ENCODE data around the gene ZSCAN1.

Gene ZSCAN1

GRCh38 chr19:58038688-58039204, 4.9 kb downstream of the ZSCAN1 start:
- H3K36me3 ChIP-seq: peaks cover 0 to 3% (median 0%) of the 10 kb centered on the region in 3 donors
- H3K27ac ChIP-seq: no peak overlapping the region
- H3K4me1 ChIP-seq: peaks cover 0 to 7% (median 0%) of the 10 kb centered on the region in 4 donors
- DNase-seq: no peak
- TF ChIP-seq CTCF (IDR thresholded peaks at IDR 0.05): no peak
- peaks cover 0 to 97% (median 86%) of the 10 kb centered on the region in 3 donors for H3K9me3 ChIP-seq
- intact Hi-C loops (cut with DNase I; ENCODE audit: low total_unique reads): no loop called here
- H3K27me3 ChIP-seq: peaks cover 0 to 42% of the 10 kb centered on the region in 2 donors
- H3K4me3 ChIP-seq: no peak overlapping the region

DNA sequence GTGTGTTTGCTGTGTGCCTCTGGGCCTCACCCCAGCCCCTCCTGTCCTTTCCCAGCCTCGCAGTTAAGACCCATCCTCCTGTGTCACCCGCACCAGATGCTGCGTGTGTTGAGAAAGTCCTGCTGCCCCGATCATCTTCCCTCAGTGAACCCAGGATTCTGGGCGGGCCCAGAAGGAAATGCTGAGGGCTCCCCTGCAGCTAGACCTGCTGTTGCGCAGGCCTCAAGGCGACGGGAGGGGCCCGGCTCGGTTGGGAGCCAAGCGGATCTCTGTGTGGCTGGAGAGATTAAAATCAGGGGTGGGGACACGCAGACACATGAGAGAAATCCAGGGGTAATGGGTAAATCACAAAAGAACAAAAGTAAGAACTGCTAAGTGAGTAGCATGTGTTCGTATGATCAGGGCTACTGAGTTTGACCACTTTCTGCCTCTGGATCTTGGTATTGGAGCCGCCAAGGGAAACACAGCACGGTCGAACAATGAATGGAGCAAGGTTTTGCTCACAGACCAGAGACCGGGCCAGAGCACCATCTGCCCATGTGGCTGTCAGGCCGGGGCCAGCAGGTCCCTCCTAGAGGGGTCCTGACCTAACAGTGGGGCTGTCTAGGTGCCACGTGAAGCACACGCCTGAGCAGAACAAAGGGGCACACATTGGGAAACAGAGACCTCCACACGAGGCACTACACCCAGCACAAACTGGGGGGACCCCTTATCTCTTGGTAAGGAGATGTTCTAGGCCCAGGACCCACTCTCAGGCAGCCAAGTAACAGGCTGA, 7.1 kb downstream of the ZSCAN1 start:
- Histone ChIP-seq H3K27ac (no peak overlapping the region), H3K4me1 (no peaks in the 10 kb centered on the region), H3K9me3 (peaks cover 0 to 97% (median 89%) of the 10 kb centered on the region in 3 donors), H3K36me3 (peaks cover 0 to 4% (median 0%) of the 10 kb centered on the region in 3 donors), H3K27me3 (peaks cover 0 to 24% of the 10 kb centered on the region in 2 donors), H3K4me3 (no peak overlapping the region)
- intact Hi-C loops (cut with DNase I; ENCODE audit: low total_unique reads): no loop called here
- TF ChIP-seq CTCF (IDR thresholded peaks at IDR 0.05): no peak
- DNase-seq: no peak

- DNase-seq: no peak
- Histone ChIP-seq H3K9me3 (peaks cover 0 to 95% (median 95%) of the 10 kb centered on the region in 3 donors), H3K36me3 (peaks cover 0 to 4% (median 0%) of the 10 kb centered on the region in 3 donors), H3K27ac (no peak overlapping the region), H3K4me1 (no peaks in the 10 kb centered on the region), H3K4me3 (no peak overlapping the region), H3K27me3 (peaks cover 0 to 14% of the 10 kb centered on the region in 2 donors)
- no peak for TF ChIP-seq CTCF (IDR thresholded peaks at IDR 0.05)
- intact Hi-C loops (cut with DNase I; ENCODE audit: low total_unique reads): no loop called here
Observed at GRCh38 chr19:58042495-58043340, 8.9 kb downstream of the ZSCAN1 start.

- Histone ChIP-seq H3K9me3 (peaks cover 0 to 93% (median 91%) of the 10 kb centered on the region in 3 donors), H3K27ac (no peak overlapping the region), H3K36me3 (peaks cover 0 to 4% (median 0%) of the 10 kb centered on the region in 3 donors), H3K27me3 (no peaks in the 10 kb centered on the region), H3K4me3 (no peak overlapping the region), H3K4me1 (no peaks in the 10 kb centered on the region)
- no peak for DNase-seq
- intact Hi-C loops (cut with DNase I; ENCODE audit: low total_unique reads): no loop called here
- TF ChIP-seq CTCF (IDR thresholded peaks at IDR 0.05): no peak
Observed at GRCh38 chr19:58044391-58044790, 10.6 kb downstream of the ZSCAN1 start.

DNA sequence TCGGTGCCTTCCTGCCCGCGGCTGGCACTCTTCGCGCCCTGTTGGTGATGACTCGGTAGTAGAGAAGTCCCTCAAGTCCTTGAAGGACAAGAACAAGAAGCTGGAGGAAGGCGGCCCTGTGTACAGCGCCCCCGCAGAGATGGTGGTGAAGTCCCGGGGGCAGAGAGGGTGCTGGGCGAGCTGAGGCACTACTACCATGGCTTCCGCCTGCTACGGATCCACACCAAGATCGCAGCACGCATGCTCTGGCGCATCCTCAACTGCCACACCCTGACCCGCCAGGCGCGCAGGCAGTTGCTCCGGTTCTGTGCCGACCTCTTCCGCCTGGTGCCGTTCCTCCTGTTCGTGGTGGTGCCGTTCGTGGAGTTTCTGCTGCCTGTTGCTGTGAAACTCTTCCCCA, 11.1 kb downstream of the ZSCAN1 start:
- TF ChIP-seq CTCF (IDR thresholded peaks at IDR 0.05): no peak
- H3K27ac ChIP-seq: no peak overlapping the region
- H3K4me1 ChIP-seq: no peaks in the 10 kb centered on the region
- peaks cover 0 to 94% (median 91%) of the 10 kb centered on the region in 3 donors for H3K9me3 ChIP-seq
- peaks cover 0 to 4% (median 0%) of the 10 kb centered on the region in 3 donors for H3K36me3 ChIP-seq
- no peak overlapping the region for H3K4me3 ChIP-seq
- no peaks in the 10 kb centered on the region for H3K27me3 ChIP-seq
- DNase-seq: no peak
- intact Hi-C loops (cut with DNase I; ENCODE audit: low total_unique reads): no loop called here

Measured in tibial artery (tissue), 4 donors.